NOMO-1 (cell line): Measurements from ENCODE around the gene SMYD3.
A peak's percentile ranks its signal among the peaks of the same experiment; 100 is the strongest.
"Not testable (repeated sequence)": the region's sequence is repeated elsewhere in the genome, so short reads cannot be mapped to it uniquely, and the experiment has no call there.

Source experiments
- DNase-seq, 2 experiments: peaks; one replicate each; lab custom pipeline; 2025; ENCODE audit not compliant: unreplicated experiment in 2 of 2; lab: John Stamatoyannopoulos, UW

SMYD3 gene

GRCh38 chr1:245829826-245830225 lies 677.3 kb downstream of the SMYD3 start:
- no peak for DNase-seq

- DNase-seq = no peak
Observed at GRCh38 chr1:245829194-245829593, 677.9 kb downstream of the SMYD3 start.

- no peak for DNase-seq
Observed at GRCh38 chr1:245827301-245827700, 679.8 kb downstream of the SMYD3 start.

GRCh38 chr1:245825128-245825901 lies 681.8 kb downstream of the SMYD3 start:
- DNase-seq = no peak

- no peak for DNase-seq
Observed at GRCh38 chr1:245823408-245824147, 683.5 kb downstream of the SMYD3 start.

- DNase-seq = no peak
Observed at GRCh38 chr1:245822996-245823395, 684.1 kb downstream of the SMYD3 start.

GRCh38 chr1:245818363-245818762 lies 688.7 kb downstream of the SMYD3 start:
- not testable (repeated sequence) for DNase-seq

GRCh38 chr1:245816496-245816895 lies 690.6 kb downstream of the SMYD3 start:
- not testable (repeated sequence) for DNase-seq

GRCh38 chr1:245814651-245815050 lies 692.4 kb downstream of the SMYD3 start:
- no peak for DNase-seq

- DNase-seq = no peak
Observed at GRCh38 chr1:245812278-245812677, 694.8 kb downstream of the SMYD3 start.

GRCh38 chr1:245810789-245811337 lies 696.2 kb downstream of the SMYD3 start:
- no peak for DNase-seq

GRCh38 chr1:245810181-245810769 lies 696.8 kb downstream of the SMYD3 start:
- DNase-seq = no peak

GRCh38 chr1:245809361-245809760 lies 697.7 kb downstream of the SMYD3 start:
- no peak for DNase-seq

GRCh38 chr1:245807954-245808719 lies 698.9 kb downstream of the SMYD3 start:
- no peak for DNase-seq

GRCh38 chr1:245807306-245807705 lies 699.8 kb downstream of the SMYD3 start:
- DNase-seq = peak; percentile 74 to 92

GRCh38 chr1:245805532-245805931 lies 701.5 kb downstream of the SMYD3 start:
- DNase-seq = no peak

GRCh38 chr1:245804696-245805095 lies 702.4 kb downstream of the SMYD3 start:
- DNase-seq = no peak

GRCh38 chr1:245803666-245804037 lies 703.4 kb downstream of the SMYD3 start:
- DNase-seq = no peak

GRCh38 chr1:245802941-245803665 lies 704.0 kb downstream of the SMYD3 start:
- no peak for DNase-seq
